NCI-H82 (cell line): ENCODE results near the gene PEX14.

Source experiments
- DNase-seq: peaks from one replicate; lab custom pipeline; 2025; lab: John Stamatoyannopoulos, UW

Gene PEX14

DNA sequence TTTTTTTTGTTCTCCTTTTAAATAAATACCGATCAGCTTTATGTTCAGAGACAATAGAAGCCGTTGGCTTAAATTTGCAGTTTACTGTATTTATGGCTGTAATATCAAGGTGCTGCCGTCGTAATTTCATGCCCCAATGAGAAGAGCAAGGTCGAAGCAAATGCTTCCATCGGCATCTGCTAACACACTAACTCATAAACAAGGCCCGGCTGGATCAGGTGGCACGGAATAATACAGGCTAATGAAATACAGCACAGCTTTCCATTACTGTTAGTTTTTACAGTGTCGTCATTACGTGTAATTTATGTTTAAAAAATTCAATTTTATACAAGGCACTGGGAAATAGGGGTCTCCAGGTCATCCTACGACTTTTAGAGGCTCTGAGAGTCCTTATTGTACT lies 119.0 kb downstream of the PEX14 start:
- peak; percentile 23 for DNase-seq

DNA sequence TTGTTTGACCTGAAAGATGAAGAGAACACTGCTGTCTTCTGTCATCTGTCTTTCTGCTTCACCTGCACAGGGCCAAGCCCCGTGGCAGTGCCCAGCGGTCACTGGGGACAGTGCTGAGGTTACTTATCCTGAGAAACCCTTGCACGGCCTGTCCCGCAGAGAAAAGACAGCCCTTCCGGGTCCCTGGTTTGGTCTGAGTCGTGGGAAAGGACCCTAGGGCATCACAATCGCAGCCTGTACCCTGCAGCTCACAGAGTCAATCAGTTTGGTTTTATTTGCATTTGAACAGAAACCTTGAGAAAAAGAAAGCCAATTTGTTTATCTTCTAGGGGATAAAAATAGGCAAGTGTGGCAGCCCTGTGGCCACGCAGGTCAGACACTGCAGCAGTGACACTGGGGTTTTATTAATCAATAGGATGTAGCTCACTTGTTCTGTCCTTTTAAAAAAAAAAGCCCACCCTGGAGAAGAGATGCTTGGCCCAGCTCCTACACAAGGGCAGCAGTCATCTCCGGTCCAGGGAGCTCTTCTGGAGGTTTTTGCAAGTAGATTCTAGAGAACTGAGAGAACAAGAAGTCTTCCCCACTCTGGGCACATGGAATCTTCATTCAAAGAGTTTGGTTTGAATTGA lies 120.0 kb downstream of the PEX14 start:
- no peak for DNase-seq

- DNase-seq = no peak
Observed at GRCh38 chr1:10596780-10597179, 122.0 kb downstream of the PEX14 start.

GRCh38 chr1:10597492-10598388 lies 123.0 kb downstream of the PEX14 start:
- no peak for DNase-seq

DNA sequence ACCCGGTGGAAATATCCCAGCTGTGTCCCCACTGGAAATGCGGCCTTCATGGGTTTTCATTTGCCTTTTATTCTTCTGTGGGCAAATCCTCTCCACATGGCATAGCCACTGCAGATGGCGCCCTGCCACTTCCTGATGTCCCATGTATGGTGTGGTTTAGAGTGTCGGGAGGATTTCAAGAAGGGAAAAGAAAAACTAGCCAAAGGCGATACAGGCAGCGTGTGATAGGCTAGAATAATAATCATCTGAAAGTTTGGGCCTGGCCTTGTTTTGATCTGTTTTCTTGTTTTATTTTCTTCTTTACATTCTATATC lies 123.6 kb downstream of the PEX14 start:
- DNase-seq = peak; percentile 26

DNA sequence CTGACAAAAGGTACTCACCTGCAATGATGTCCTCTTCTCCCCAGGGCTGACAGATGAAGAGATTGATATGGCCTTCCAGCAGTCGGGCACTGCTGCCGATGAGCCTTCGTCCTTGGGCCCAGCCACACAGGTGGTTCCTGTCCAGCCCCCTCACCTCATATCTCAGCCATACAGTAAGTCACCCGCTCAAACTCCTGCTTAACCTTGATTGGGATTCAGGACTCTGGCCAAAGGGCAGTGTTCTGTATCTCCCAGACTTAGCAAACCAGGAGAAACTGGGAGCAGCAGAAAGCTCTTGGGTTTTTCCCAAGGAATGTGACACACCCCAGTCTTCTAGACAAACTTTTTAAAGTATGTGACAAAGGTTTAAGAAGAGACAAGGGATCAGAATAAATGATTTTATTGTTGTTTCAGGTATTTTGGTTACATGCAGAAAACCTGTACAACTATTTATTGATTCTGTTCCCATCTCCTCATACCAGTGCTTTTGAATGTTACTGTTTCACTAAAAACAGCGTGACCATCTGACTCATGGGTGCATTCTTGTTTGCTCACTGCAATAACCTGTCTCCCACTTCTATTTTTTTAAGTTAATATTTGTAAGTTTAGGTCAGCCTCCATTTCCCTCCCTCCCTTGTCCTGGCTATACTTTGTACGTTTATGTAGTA lies 124.6 kb downstream of the PEX14 start:
- DNase-seq = no peak

DNA sequence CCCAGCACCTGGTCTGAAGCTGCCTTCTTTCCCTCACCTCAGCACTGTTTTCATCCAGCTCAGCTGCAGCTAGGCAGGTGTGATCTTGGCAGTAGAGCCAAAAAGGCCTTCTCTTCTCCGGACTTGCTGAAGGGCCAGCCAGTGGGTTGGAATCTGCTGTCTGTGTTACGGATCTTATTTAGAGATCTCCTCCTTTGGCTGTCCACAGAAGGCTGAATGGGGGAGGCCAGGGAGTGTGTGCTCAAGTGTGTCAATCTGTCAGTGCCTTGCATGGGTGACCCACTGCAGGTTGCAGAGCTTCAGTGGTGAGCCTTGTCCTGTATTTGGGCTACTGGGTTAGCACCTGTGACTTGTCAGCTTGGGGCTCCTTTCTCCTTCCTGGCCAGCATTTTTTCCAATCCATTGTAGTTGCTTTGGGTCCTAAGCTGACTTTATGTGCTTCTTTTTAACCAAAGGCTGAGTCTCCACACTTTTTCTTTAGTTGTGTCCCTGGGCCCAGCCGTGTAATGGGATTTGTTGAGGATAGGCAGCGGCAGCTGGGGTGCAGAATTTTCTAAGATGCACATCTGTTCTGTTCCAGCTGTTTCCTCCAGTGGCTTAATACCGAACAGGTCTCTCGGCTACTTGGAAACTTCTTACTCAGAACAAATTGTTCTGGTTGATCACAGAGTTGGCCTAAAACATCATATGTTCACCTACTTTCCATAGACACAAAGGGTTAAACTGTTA lies 126.8 kb downstream of the PEX14 start:
- peak; percentile 79 for DNase-seq

- DNase-seq = no peak
Observed at GRCh38 chr1:10602936-10603335, 128.2 kb downstream of the PEX14 start.

GRCh38 chr1:10604966-10605365 lies 130.2 kb downstream of the PEX14 start:
- DNase-seq = peak; percentile 16

GRCh38 chr1:10606064-10606463 lies 131.3 kb downstream of the PEX14 start:
- DNase-seq = no peak

- no peak for DNase-seq
Observed at GRCh38 chr1:10607228-10607627, 132.5 kb downstream of the PEX14 start.

- peak; percentile 78 for DNase-seq
Observed at GRCh38 chr1:10608690-10609089, 133.9 kb downstream of the PEX14 start.

DNA sequence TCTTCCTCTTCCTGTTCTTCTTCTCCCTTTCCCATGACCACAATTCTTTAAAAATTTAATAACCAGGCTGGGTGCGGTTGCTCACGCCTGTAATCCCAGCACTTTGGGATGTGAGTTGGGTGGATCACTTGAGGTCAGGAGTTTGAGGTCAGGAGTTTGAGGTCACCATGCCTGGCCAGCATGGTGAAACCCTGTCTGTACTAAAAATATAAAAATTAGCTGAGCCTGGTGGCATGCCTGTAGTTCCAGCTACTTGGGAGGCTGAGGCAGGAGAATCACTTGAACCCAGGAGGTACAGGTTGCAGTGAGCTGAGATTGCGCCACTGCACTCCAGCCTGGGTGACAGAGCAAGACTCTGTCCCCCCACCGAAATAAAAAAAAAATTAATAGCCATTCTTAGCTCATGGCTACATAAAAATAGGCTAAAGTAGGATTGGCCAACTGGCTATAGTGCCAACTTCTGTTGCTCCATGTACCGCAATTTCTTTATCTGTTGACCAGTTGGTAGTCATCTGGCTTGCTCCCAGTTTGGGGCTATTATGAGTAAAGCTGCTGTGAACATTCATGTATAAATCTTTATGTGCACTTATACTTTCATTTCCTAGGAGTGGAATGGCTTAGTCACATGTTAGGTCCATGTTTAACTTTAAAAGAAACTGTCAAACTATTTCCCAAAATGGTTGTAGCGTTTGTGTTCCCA lies 136.3 kb downstream of the PEX14 start:
- DNase-seq = no peak

- DNase-seq = no peak
Observed at GRCh38 chr1:10612436-10613160, 137.8 kb downstream of the PEX14 start.

DNA sequence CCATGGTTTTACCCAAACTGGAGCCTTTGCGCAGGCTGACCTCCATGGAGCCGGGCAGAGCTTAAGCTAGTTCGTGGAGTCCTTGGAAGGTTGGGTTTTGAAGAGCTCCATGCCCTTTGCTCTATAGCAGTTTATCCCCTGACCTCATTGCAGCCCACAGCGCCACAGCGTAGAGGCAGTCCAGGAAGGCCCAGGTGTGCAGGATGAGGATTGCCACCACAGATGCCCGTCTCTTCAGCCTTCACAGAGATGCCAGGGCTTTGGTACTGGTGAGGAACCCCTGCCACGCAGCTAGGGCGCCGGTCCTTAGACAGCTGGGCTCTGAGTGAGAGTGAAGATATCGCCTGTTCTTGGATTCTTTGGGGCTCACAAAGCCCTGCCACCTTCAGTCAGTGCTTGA lies 138.6 kb downstream of the PEX14 start:
- no peak for DNase-seq

DNA sequence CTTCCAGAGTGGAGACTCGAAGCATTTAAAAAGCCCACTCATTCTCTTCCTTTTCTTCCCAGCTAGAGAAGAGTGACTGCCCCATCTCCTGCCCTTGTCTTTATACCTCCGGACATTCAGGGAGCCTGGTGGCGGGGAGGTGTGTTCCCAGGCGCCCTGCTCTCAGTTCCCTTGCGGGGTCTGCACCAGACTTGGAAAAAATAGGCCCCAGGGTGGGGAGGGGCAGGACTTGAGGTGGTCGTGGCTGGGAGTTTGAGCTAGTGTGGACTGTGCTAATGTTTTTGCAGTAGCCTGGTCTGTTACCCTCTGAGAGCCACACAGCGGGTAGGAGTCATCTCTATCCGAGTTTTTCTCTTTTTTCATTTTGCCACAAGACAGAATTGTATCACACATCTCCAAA lies 139.1 kb downstream of the PEX14 start:
- DNase-seq = no peak

DNA sequence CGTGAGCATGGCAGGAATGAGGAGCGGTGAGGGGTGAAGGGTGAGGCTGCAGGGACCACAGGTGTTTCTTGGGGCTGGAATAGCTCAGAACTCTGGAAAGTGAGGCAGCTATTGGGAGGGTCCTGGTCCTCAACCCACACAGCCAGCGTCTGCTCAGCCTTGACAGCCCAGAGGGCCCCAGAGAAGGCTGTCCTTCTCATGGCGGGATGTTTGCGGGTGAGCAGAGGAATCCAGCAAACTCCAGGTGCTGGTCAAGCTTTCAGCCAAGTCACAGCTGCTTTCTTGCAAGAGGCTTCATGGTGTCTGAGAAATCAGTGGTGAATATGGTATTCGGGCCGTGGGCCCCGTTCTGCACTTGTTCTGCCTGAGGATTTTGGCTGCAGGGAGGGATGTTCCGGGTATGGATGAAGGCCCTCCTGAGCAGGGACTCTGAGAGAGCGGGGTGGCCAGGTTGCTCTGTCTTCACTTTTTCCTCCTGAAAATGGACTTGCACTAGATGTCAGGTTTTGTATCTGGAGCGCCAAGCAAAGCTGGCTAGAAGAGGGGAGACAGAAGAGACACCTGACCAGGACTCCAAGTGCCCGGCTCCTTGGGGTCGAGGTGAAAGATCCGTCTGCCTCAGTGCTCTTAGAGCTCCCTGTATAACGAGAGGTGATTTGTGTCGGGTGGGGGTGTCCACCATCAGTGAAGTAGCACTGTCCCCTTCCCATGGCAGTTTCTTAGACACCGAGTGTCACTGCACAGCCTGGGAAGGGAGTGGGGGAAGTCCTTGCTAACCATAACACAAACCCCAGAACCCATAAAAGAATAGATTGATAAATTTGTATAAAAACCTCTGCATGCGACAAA lies 139.9 kb downstream of the PEX14 start:
- DNase-seq = no peak

DNA sequence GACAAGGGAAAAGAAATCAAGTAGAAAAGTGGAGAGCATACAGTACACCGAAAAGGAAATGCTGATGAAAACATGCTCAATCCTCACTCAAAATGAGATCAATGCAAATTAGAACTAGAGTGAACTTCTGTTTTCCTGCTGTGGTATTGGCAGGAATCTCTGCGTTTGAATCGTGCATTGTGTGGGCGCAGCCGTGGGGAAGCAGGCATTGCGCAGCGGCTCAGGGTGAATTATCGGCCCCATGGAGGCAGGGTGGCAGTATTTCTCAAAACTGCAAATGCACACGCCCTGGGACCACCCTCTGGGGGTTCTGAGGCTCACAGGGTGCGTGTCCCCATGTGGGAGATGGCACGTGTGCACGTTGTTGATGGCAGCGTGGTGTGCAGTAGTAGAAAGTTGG lies 140.6 kb downstream of the PEX14 start:
- no peak for DNase-seq

- DNase-seq = no peak
Observed at GRCh38 chr1:10615932-10616671, 141.4 kb downstream of the PEX14 start.

GRCh38 chr1:10616696-10617095 lies 141.9 kb downstream of the PEX14 start:
- no peak for DNase-seq
